Measurements from ENCODE around the gene ENTPD8.
"Not testable (repeated sequence)": the region's sequence is repeated elsewhere in the genome, so short reads cannot be mapped to it uniquely, and the experiment has no call there.

ENTPD8 gene

DNA sequence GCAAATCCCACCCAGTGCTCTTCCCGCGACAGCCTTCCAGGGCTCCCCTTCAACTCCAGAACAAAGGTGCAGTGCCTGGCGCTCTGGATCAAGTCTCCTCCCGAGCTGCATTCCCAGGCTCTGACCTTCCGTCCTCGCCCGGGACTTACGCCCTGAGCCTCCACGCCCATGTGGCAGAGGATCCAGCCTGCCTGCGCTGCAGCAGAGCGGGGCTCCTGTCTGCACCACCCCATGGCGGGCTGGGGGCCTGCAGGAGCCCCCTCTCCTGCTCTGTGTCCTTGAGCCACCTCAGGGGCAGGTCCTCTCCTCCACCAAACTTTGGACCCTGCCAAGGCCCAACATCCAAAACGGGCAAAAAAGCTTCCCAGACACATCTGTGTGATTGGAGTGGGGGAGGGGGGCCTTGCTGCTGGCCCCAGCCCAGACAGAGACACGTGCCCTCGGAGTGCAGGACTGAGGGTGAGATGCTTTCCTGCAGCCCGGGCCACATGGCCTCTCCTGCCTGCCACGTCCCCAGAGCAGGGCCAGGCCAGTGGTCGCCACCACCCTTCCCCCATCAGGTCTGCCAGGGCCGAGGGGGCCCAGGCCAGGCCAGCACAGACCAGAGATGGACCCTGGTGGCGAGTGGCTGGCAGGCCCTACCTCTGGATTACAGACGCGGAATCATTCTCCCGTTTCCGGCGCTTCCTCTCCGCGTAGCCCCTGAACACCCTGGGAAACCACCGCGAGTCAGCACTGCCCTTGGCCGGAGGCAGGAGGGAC, 13.6 kb upstream of the ENTPD8 start:
- peak overlapping the region; percentile 39 for H3K27ac ChIP-seq (ENCODE audit: low read length)
- H3K36me3 ChIP-seq (ENCODE audit: control insufficient read depth in 1 of 2, insufficient read depth in 2 of 2, low read length in 2 of 2), result peaks cover 0 to 8% of the 10 kb centered on the region in 2 donors
- no peaks in the 10 kb centered on the region for H3K27me3 ChIP-seq (ENCODE audit: low read depth, low read length)
- peaks cover 3 to 39% of the 10 kb centered on the region in 2 donors for H3K4me1 ChIP-seq (ENCODE audit: control insufficient read depth in 1 of 2, insufficient read depth in 2 of 2, low read length in 2 of 2)
- H3K9me3 ChIP-seq (ENCODE audit: control insufficient read depth in 1 of 2, low read length in 2 of 2), result no peaks in the 10 kb centered on the region
- peak overlapping the region; percentile 46 to 60 for H3K4me3 ChIP-seq (ENCODE audit: low read depth in 1 of 2, low read length in 2 of 2)

DNA sequence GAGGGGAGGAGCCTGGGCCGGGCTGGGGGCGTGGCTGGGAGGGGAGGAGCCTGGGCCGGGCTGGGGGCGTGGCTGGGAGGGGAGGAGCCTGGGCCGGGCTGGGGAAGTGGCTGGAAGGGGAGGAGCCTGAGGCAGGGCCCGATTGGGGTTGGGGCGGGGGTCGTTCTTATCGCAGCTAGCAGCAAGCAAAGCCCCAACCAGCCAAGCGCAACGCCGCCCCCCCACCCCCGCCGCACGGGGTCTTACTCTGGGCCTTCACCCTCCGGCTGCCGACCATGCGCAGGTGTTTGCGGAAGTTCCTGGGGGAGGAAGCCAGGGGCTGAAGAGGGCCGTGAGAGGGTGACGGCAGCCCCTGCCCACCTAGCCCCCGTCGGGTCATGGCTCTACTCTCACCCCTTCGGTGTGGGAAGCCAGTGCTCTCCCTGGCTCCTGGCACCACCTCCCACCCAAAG, 13.0 kb upstream of the ENTPD8 start:
- H3K27me3 ChIP-seq (ENCODE audit: low read depth, low read length), result no peaks in the 10 kb centered on the region
- H3K36me3 ChIP-seq (ENCODE audit: control insufficient read depth in 1 of 2, insufficient read depth in 2 of 2, low read length in 2 of 2), result peaks cover 0 to 14% of the 10 kb centered on the region in 2 donors
- peak overlapping the region; percentile 46 to 60 for H3K4me3 ChIP-seq (ENCODE audit: low read depth in 1 of 2, low read length in 2 of 2)
- H3K27ac ChIP-seq (ENCODE audit: low read length), result peak overlapping the region; percentile 39
- H3K9me3 ChIP-seq (ENCODE audit: control insufficient read depth in 1 of 2, low read length in 2 of 2), result no peaks in the 10 kb centered on the region
- peaks cover 0 to 35% of the 10 kb centered on the region in 2 donors for H3K4me1 ChIP-seq (ENCODE audit: control insufficient read depth in 1 of 2, insufficient read depth in 2 of 2, low read length in 2 of 2)

DNA sequence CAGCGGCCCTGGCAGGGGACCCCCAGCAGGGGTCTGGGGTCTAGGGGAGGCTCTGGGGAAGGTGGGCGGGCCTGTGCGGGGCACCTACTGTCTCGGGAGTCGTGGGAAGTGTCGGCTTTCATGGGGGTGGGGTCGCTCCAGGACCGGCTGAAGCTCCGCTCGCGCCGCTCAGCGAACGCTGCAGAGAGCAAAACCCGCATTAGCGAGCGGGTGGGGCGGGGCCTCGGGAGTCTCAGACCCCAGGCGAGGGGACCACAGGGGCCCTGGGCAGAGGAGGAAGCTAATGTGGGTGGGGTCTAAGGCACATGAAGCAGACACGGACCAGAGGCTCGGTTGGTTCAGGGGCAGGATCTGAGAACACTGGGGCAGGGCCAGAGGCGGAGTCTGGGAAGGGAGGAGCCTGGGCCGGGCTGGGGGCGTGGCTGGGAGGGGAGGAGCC, 12.5 kb upstream of the ENTPD8 start:
- peaks cover 0 to 35% of the 10 kb centered on the region in 2 donors for H3K4me1 ChIP-seq (ENCODE audit: control insufficient read depth in 1 of 2, insufficient read depth in 2 of 2, low read length in 2 of 2)
- H3K4me3 ChIP-seq (ENCODE audit: low read depth in 1 of 2, low read length in 2 of 2), result peak overlapping the region in 1 of 2 donors; percentile 67
- no peaks in the 10 kb centered on the region for H3K27me3 ChIP-seq (ENCODE audit: low read depth, low read length)
- no peak overlapping the region for H3K27ac ChIP-seq (ENCODE audit: low read length)
- H3K36me3 ChIP-seq (ENCODE audit: control insufficient read depth in 1 of 2, insufficient read depth in 2 of 2, low read length in 2 of 2), result peaks cover 0 to 17% of the 10 kb centered on the region in 2 donors
- H3K9me3 ChIP-seq (ENCODE audit: control insufficient read depth in 1 of 2, low read length in 2 of 2), result no peaks in the 10 kb centered on the region

DNA sequence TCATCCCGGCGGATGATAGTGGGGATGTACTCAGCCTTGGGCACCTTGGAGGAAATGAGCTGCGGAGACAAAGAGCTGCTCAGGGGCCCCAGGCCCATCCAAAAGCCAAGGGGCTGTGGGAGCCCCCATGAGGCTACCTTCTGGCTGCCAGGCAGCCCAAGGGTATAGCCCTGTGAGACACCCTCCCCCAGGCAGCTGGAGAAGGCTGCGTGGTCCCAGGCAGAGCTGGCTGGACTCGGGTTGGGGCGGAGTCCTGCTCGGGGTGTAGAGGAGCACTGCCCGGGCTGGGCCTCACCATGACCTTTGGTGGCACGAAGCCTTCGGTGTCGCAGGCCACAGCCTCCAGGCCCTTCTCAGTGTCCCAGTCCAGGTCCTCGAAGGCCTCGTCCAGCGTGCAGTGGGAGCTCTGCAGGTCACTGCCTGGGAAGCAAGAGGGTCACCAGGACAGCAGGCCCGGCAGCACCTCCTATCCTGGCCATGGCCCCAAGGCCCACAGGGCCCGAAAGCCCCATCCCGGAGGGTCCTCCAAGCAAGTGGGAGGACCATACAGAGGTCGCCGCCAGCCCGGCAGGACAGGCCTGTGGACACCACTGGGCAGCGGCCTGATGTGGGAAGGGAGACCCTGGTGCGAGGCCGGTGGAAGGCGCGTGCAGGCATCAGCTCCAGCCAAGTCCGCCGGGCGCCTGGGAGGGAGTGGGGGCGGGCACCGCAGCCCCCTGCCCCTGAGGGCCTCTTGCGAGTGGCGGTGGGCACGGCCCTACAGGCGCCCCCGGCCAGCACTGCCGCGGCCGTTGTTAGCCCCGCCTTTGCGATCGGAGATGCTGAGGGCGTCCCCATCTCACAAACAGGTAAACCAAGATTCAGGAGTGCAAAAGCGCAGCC, 11.8 kb upstream of the ENTPD8 start:
- Histone ChIP-seq H3K4me3 (ENCODE audit: low read depth in 1 of 2, low read length in 2 of 2) (peak overlapping the region in 1 of 2 donors; percentile 67), H3K4me1 (ENCODE audit: control insufficient read depth in 1 of 2, insufficient read depth in 2 of 2, low read length in 2 of 2) (peaks cover 0 to 28% of the 10 kb centered on the region in 2 donors), H3K36me3 (ENCODE audit: control insufficient read depth in 1 of 2, insufficient read depth in 2 of 2, low read length in 2 of 2) (peaks cover 0 to 20% of the 10 kb centered on the region in 2 donors), H3K27me3 (ENCODE audit: low read depth, low read length) (no peaks in the 10 kb centered on the region), H3K9me3 (ENCODE audit: control insufficient read depth in 1 of 2, low read length in 2 of 2) (no peaks in the 10 kb centered on the region), H3K27ac (ENCODE audit: low read length) (no peak overlapping the region)

DNA sequence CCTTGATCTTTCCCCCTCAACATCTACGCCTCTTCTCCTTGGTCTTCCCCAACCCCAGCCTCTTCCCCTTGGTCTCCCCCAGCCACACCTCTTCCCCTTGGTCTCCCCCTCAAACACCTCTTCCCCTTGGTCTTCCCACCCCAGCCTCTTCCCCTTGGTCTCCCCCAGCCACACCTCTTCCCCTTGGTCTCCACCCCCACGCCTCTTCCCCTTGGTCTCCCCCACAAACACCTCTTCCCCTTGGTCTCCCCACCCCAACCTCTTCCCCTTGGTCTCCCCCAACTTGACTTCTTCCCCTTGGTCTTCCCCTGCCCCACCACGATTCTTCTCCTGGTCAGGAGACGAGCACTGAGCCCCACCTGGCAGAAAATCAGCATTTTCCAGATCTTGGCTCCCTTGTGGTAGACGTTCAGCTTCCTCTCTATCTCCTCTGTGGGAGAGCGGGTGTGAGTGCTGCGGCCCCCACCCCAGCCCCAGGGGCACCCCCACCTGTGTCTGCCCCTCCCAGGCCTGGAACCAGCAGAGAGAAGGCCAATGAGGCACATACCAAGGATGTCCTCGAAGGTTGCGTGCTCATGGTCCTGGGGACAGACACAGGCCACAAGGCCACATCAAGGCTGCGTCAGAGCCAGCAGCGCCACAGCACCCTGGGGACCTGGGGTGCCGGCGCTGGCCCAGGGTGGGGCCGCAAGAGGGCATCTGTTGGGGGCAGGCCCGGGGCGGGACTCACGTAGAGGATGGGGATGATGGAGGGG, 11.0 kb upstream of the ENTPD8 start:
- Histone ChIP-seq H3K9me3 (ENCODE audit: control insufficient read depth in 1 of 2, low read length in 2 of 2) (no peaks in the 10 kb centered on the region), H3K36me3 (ENCODE audit: control insufficient read depth in 1 of 2, insufficient read depth in 2 of 2, low read length in 2 of 2) (peaks cover 0 to 20% of the 10 kb centered on the region in 2 donors), H3K27me3 (ENCODE audit: low read depth, low read length) (no peaks in the 10 kb centered on the region), H3K4me3 (ENCODE audit: low read depth in 1 of 2, low read length in 2 of 2) (no peak overlapping the region), H3K4me1 (ENCODE audit: control insufficient read depth in 1 of 2, insufficient read depth in 2 of 2, low read length in 2 of 2) (peaks cover 0 to 20% of the 10 kb centered on the region in 2 donors), H3K27ac (ENCODE audit: low read length) (no peak overlapping the region)

DNA sequence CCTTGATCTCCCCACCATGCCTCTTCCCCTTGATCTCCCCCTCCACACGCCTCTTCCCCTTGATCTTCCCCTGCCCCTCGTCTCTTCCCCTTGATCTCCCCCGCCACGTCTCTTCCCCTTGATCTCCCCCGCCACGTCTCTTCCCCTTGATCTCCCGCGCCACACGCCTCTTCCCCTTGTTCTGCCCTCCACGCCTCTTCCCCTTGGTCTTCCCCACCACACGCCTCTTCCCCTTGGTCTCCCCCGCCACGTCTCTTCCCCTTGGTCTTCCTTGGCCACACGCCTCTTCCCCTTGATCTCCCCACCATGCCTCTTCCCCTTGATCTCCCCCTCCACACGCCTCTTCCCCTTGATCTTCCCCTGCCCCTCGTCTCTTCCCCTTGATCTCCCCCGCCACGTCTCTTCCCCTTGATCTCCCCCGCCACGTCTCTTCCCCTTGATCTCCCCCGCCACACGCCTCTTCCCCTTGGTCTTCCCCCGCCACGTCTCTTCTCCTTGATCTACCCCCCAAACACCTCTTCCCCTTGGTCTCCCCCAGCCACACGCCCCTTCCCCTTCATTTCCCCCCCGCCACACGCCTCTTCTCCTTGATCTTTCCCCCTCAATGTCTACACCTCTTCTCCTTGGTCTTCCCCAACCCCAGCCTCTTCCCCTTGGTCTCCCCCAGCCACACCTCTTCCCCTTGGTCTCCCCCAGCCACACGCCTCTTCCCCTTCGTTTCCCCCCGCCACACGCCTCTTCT, 10.3 kb upstream of the ENTPD8 start:
- not testable (repeated sequence) for H3K27me3 ChIP-seq (ENCODE audit: low read depth, low read length); H3K27ac ChIP-seq (ENCODE audit: low read length); H3K4me3 ChIP-seq (ENCODE audit: low read depth in 1 of 2, low read length in 2 of 2); H3K9me3 ChIP-seq (ENCODE audit: control insufficient read depth in 1 of 2, low read length in 2 of 2)
- peaks cover 0 to 20% of the 10 kb centered on the region in 2 donors for H3K4me1 ChIP-seq (ENCODE audit: control insufficient read depth in 1 of 2, insufficient read depth in 2 of 2, low read length in 2 of 2)
- H3K36me3 ChIP-seq (ENCODE audit: control insufficient read depth in 1 of 2, insufficient read depth in 2 of 2, low read length in 2 of 2), result peaks cover 0 to 20% of the 10 kb centered on the region in 2 donors

DNA sequence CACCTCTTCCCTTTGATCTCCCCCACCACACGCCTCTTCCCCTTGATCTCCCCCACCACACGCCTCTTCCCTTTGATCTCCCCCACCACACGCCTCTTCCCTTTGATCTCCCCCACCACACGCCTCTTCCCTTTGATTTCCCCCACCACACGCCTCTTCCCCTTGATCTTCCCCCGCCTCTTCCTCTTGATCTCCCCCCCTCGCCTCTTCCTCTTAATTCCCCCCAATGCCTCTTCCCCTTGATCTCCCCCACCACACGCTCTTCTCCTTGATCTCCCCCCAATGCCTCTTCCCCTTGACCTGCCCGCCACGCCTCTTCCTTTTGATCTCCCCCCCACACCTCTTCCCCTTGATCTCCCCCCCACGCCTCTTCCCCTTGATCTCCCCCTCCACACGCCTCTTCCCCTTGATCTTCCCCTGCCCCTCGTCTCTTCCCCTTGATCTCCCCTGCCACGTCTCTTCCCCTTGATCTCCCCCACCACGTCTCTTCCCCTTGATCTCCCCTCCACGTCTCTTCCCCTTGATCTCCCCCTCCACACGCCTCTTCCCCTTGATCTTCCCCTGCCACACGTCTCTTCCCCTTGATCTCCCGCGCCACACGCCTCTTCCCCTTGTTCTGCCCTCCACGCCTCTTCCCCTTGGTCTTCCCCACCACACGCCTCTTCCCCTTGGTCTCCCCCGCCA, 9.5 kb upstream of the ENTPD8 start:
- H3K27ac ChIP-seq (ENCODE audit: low read length); H3K4me3 ChIP-seq (ENCODE audit: low read depth in 1 of 2, low read length in 2 of 2); H3K27me3 ChIP-seq (ENCODE audit: low read depth, low read length); H3K9me3 ChIP-seq (ENCODE audit: control insufficient read depth in 1 of 2, low read length in 2 of 2): not testable (repeated sequence)
- H3K36me3 ChIP-seq (ENCODE audit: control insufficient read depth in 1 of 2, insufficient read depth in 2 of 2, low read length in 2 of 2), result peaks cover 0 to 20% of the 10 kb centered on the region in 2 donors
- H3K4me1 ChIP-seq (ENCODE audit: control insufficient read depth in 1 of 2, insufficient read depth in 2 of 2, low read length in 2 of 2), result peaks cover 0 to 20% of the 10 kb centered on the region in 2 donors

DNA sequence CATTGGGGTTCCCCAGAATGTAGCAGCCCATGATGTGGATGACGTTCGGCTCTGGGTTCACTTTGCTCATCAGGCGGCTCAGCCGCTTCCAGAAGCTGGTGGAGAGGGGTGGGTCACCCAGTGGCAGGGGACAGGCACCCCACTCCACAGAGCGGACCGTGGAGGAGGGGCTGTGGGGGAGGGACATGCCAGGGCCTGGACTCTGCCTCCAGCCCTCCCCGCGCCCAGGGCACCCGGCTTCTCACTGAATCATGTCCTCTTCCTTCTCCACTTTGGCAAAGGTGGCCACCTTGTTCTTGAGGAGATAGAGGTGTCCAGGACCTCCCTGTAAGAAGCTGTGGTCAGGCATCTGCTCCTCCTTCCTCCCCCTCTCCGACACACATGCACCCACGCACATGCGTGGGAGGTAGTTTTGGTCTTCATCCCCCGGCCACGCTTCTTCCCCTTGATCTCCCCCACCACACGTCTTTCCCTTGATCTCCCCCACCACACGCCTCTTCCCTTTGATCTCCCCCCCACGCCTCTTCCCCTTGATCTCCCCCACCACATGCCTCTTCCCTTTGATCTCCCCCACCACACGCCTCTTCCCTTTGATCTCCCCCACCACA, 8.9 kb upstream of the ENTPD8 start:
- Histone ChIP-seq H3K27ac (ENCODE audit: low read length) (no peak overlapping the region), H3K9me3 (ENCODE audit: control insufficient read depth in 1 of 2, low read length in 2 of 2) (no peaks in the 10 kb centered on the region), H3K4me1 (ENCODE audit: control insufficient read depth in 1 of 2, insufficient read depth in 2 of 2, low read length in 2 of 2) (peaks cover 0 to 16% of the 10 kb centered on the region in 2 donors), H3K36me3 (ENCODE audit: control insufficient read depth in 1 of 2, insufficient read depth in 2 of 2, low read length in 2 of 2) (peaks cover 0 to 20% of the 10 kb centered on the region in 2 donors), H3K4me3 (ENCODE audit: low read depth in 1 of 2, low read length in 2 of 2) (no peak overlapping the region), H3K27me3 (ENCODE audit: low read depth, low read length) (no peaks in the 10 kb centered on the region)

DNA sequence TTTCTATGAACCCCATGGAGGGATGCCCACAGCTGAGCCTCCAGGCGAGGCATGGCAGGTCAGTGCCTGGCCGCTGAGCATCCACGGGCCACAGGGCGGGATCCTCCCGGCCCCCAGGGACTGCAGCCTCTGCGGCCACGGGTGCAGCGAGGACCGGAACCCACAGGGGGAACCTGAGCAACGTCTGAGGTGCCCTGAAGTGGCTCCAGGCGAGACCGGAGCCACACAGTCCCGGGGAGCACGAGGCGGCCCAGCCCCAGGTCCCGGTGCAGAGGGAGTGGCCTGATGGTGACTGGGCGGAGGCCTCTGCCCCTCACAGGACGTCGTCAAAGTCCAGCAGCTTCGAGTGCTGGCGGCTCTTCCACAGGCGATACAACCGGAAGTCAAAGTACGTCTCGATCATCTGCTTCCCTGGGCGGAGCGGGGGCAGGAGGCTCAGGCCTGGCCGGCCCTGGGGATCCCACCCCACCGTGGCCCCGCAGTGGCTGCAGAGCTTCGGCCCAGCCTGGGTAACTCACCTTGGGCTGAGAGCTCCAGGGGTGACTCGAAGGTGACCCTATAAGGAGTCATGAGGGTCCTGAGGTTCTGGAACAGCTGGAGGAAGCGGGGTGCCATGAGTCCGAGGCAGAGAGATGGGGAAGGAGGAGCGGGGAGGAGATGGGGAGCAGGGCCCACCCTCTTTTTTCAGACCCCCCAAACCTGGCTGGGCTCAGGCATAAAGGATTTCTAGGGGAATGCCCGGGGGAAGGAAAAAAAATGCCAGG, 8.1 kb upstream of the ENTPD8 start:
- H3K4me3 ChIP-seq (ENCODE audit: low read depth in 1 of 2, low read length in 2 of 2), result no peak overlapping the region
- H3K27me3 ChIP-seq (ENCODE audit: low read depth, low read length), result no peaks in the 10 kb centered on the region
- no peaks in the 10 kb centered on the region for H3K9me3 ChIP-seq (ENCODE audit: control insufficient read depth in 1 of 2, low read length in 2 of 2)
- peaks cover 0 to 20% of the 10 kb centered on the region in 2 donors for H3K36me3 ChIP-seq (ENCODE audit: control insufficient read depth in 1 of 2, insufficient read depth in 2 of 2, low read length in 2 of 2)
- peaks cover 0 to 8% of the 10 kb centered on the region in 2 donors for H3K4me1 ChIP-seq (ENCODE audit: control insufficient read depth in 1 of 2, insufficient read depth in 2 of 2, low read length in 2 of 2)
- no peak overlapping the region for H3K27ac ChIP-seq (ENCODE audit: low read length)
